Stimulated activated CD4-positive, alpha-beta T cell treated with anti-CD3 and anti-CD28 coated beads, TNF-alpha, amount 100 ng/mL, for 48 hours (primary cell): ENCODE data around the gene SFT2D1.
"Not testable (repeated sequence)": the region's sequence is repeated elsewhere in the genome, so short reads cannot be mapped to it uniquely, and the experiment has no call there.

Experiments
- DNase-seq, 3 donors: peaks; one replicate each; pipeline ENCODE4 v3.0.0-alpha.2; 2020; ENCODE audit warnings: low read depth in 3 of 3

The SFT2D1 gene

DNA sequence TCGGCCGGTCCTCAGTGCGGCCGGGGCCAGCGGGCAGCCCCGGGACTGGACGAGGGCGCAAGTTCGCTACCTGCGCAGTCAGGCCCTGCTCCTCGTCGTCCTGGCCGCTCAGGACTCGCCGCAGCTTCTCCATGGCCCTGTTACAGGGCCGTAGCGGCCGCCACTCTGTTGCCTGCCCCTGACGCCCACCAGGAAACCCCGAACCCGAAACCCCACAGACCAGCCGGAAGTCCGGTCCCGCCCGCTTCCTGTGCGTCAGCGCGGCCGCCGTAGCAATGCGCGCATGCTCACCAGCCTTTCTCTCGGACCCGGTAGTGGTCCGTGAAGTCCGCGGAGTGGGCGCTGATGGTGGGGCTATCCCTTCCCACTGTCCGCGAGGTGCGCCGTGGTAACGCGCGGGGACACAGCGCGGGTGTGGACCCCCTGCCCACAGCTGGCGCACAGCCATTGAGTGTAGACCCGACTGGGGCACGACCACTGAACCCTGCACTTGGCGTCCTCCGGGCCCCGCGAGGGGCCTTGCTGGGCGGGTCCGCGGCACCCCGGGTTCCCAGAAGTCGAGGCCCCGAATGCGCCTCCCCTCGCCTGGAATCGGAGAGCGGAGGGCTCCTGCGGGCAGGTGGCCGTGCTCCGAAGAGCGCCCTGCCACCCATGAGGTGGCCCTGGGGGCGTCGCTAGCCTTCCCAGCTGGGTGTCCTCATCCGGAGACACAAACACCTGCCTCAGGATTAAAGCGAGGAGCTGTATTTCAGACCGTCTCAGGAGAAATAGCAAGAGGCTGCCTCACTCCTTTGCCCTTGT lies at the start of gene SFT2D1:
Gene SFT2D1, minus strand, starts transcription at position 197 of the 801 bp plus-strand sequence. Its CDS starts 64 bp downstream, at position 133.
- peak; percentile 56 to 72 (median 66) for DNase-seq

DNA sequence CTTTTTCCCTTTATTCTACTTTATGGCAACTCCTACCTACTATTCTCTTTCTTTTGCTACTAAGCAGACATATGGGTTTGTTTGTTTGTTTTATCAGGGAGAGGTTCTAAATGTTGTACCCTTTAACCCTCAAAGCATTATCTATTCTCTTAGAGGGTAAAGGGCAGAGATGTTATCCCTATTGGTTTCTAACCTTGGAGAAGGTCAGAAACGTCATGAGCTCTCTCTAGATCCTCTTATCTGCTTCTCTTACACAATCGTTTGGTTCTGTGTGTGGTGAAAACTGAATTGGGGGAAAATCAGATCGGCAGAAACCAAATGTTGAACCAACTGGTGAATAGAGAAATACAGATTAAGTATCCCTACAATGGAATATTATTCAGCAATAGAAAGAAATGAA lies 46.8 kb upstream of the SFT2D1 start:
- no peak for DNase-seq

DNA sequence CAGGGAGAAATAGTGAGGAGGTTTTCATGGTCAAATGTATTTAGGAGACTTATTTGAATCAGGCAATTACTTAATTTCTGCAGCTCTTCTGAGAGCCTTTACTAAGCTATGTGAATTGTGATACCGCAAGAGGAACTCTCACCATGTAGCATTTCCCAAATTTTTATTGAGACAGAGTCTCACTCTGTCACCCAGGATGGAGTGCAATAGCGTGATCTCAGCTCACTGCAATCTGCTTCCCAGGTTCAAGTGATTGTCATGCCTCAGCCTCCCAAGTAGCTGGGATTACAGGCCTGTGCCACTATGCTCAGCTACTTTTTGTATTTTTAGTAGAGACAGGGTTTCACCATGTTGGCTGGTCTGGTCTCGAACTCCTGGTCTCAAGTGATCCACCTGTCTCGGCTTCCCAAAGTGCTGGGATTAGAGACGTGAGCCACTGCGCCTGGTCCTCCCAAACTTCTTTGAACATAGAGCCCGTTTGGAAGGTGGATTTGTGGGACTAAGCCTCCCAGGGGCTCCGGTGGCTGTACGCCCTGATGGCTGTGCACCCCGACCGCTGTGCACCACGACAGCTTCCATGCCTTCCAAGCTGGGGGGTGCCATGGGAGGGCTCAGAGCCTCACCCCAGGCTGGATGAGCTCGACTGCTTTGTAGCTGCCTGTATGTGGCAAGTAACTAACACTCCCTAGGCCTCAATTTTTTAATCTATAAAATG lies 46.1 kb upstream of the SFT2D1 start:
- no peak for DNase-seq

DNA sequence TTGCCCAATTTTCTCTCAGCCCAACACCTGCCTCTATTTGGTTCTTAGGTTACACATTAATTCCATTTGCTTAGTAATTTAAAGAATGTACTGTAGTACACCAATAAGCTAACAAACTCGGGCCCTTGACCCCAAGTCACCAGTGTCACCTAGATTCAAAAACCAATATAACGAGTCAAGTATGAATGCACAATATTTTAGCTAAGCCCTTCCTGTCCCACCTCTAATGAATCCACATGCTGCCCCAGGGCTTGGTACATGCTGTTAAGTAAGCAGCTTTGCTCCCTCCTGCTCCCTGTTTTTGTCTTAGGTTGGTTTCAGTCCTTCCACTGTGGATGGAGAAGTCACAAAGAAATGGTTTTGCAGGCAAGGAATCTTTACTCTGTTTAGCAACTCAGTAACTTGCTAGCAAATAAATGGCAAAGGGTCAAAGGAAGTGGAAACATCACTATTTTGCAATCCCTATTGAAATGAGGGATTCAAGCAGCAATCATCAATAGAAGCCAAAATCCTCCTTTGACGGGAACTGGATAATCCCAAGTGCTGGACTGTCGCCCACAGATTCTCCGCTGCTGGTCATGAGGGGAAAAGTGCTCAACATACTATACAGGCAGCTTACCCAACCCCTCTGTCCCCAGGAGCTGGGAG lies 45.4 kb upstream of the SFT2D1 start:
- DNase-seq = no peak

DNA sequence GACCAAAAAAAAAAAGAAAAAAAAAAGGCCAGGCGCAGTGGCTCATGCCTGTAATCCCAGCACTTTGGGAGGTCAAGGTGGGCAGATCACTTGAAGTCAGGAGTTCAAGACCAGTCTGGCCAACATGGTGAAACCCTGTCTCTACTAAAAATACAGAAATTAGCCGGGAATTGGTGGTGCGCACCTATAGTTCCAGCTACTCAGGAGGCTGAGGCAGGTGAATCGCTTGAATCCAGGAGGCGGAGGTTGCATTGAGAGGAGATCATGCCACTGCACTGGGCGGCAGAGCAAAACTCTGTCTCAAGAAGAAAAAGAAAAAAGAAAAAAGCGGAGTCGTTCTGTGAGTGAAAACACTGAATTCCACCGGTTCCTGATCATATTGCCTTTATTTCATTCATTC lies 44.8 kb upstream of the SFT2D1 start:
- not testable (repeated sequence) for DNase-seq

DNA sequence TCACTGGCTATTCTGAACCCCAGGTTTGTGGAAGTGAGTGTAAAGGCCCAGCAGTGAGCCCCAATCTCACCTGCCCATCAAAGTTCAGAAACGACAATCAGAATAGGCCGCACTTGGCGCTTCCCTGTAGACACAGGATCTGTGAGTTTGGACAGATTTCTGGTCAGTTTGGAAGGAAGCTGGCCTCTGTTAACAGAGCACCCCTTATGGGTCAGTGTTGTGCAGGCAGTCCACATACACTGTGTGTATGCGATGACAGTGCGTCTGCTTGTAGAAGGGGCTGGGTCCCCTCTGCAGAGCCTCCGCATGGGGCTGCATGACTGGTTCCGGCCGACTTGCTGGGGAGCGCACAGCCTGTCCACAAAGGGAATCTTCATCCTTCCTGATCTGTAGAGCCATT lies 43.8 kb upstream of the SFT2D1 start:
- no peak for DNase-seq

DNA sequence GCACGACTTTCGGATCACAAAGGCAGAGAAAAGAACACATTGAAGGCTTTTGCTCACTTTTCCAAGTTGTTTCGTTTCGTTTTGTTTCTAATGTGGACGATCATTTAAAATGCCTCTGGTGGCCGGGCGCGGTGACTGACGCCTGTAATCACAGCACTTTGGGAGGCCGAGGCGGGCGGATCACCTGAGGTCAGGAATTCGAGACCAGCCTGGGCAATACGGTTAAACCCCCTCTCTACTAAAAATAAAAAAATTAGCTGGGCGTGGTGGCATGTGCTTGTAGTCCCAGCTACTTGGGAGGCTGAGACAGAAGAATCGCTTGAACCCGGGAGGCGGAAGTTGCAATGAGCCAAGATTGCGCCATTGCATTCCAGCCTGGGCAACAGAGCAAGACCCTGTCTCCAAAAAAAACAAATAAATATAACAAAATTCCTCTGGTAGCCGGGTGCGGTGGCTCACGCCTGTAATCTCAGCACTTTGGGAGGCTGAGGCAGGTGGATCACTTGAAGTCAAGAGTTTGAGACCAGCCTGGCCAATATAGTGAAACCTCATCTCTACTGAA lies 41.5 kb upstream of the SFT2D1 start:
- peak in 1 of 3 donors; percentile 13 for DNase-seq

DNA sequence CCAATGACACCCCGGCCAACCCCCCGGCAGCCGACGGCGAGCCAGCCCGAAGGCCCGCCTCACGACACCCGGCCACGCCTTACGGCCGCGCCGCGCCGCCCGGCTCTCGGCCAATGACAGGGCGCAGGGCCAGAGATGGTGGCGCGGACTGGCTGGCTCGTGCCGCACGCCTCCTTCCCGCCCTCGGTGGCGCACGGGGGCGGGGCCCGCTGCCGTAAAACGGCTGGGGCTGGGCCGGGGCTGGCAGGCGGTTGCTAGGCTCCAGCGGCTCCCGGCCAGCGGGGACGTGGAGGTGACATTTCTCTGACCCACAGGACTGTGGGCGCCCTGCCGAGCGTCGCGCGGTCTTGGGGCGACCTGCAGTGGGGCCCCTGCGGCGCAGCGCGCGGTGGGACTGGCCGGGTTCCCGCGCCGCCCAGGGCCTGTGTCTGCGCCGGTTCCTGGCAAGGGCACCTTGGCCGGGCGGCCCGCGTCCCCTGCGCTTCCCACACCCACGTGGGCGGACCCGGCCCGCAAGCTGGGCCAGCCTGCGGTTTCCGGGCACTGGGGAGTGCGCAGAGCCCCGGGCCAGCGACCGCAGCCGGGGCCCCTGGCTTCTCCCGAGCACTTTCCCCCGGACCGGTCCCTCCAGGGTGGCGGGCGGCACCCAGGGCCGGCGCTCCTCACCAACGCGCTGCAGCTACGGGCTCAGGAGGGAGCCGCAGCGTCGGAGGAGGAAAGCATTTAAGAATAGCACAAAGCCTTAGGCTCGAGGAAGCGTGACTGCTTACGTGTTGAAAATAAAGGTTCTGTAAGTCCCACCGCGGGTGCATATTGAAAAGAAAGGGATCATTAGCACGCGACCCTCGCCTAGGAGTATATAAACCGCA lies 40.8 kb upstream of the SFT2D1 start, which contains the start of gene MPC1:
Gene MPC1, minus strand, starts transcription at position 8 of the 869 bp plus-strand sequence. CDS start 64 bp downstream, outside the sequence.
- DNase-seq = peak; percentile 88 to 89 (median 88)

DNA sequence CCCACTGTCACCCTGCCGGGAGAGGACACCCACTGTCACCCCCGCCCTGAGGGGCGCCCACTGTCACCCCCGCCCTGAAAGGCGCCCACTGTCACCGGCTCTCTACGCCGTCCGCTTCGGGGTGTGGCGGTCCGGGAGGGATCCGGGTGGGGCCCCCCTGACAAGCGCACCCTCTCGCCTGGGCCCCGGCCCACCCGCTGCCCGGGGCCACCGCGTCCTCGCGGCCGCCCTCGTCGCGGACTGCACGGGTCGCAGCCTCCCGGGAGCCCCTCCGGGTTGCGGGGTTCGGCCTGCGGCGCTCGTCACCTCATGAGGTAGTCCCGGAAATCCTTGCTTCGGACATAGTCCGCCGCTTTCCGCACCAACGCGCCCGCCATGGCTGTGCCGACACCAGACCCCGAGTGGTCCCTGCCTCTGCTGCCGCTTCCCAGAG lies 40.2 kb upstream of the SFT2D1 start:
- no peak for DNase-seq

DNA sequence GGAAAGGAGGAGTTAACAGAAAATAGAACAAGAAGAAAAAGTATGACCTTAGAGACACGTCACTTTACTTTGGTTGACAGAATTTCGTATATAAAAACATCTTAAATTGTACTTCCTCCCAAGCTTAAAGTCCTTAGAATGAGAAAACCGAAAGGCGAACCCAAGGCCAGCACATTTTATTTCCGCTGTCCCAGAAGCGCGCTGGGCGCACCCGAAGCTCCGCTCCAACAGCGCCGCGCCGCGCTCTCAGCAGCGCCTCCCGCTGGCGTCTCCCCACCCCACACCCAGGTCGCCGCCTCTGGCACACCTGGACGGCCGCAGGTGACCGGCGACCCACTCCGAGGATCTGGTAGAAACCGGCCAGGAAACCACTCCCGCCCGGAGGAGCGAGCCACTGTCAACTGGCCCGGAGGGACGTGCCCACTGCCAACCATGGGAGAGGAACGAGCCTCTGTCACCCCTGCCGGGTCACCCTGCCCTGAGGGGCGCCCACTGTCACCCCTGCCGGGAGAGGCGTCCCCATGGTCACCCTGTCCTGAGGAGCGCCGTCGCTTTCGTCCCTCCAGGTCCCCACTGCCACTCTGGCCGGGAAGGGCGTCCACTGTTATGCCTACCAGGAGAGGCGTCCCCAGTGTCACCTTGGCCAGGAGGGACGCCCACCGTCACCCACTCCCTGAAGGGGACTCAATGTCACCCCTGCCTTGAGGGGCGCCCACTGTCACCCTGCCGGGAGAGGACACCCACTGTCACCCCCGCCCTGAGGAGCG lies 39.6 kb upstream of the SFT2D1 start:
- DNase-seq = peak; percentile 47 to 64 (median 51)

DNA sequence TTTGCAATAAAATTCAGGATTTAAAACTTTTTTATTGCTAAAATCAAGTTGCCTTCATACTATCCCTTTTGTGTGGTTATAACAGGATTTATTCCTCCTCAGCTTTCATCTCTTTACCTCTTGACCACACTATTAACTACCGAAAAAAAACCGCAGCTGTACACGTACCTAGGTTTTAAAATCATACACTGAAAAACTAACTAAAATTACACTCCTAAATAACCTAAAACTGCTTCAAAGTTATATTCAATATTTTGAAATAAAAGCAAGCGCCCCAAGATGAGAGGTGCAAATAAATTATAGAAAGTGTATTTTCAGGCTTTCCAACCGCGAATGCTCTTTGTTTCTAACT lies 39.0 kb upstream of the SFT2D1 start:
- no peak for DNase-seq

DNA sequence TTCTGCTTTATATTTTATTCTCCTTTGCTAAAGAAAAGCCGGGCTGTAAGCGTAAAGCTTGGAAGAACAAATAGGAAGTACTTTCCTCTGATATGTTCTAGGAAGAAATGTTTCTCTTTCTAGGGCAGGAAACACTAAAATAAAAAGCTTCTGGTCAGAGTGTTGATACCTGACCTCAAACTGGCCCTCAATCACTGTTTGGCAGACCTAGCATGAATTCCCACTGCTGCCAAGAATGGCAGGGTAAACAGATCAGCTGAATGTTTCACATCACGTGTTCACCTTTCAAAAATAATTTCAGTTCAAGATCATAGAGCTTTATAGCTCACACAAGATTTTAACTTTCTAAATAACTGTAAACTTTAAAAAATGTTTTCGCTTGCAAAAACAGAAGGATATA lies 37.5 kb upstream of the SFT2D1 start:
- DNase-seq = no peak

DNA sequence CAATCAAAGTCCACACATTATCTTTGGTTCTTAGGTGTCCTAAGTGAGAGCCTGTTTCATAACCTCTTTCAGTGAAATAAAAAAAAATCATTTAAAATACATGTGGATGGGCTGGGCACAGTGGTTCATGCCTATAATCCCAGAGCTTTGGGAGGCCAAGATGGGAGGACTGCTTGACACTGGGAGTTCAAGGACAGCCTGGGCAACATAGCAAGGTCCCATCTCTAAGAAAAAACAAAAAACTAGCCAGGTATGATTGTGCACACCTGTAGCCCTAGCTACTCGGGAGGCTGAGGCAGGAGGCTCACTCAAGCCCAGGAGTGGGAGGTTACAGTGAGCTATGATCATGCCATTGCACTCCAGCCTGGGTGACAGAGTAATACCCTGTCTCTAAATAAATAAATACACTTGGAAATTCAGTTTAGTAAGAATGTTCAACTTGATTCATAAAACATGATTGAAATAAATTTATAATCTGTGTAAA lies 36.8 kb upstream of the SFT2D1 start:
- no peak for DNase-seq

DNA sequence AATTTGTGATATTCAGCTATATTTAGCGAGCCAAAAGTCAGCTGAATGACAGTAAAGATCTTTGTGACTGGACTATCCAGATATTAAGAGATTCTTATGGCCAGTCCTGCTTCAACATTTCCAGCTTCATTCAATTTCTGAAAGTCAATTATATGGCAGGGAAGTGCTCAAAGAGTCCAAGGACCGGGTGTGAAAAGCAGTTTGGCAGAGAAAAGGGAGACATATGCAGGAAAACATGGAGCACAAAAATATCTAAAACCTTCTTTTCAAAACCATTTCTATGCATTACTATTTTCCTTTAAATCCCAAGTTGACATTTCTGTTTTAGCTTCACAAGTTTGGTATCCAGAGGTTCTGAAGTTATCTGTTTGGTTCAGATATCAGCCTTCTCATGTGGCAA lies 35.4 kb upstream of the SFT2D1 start:
- no peak for DNase-seq

DNA sequence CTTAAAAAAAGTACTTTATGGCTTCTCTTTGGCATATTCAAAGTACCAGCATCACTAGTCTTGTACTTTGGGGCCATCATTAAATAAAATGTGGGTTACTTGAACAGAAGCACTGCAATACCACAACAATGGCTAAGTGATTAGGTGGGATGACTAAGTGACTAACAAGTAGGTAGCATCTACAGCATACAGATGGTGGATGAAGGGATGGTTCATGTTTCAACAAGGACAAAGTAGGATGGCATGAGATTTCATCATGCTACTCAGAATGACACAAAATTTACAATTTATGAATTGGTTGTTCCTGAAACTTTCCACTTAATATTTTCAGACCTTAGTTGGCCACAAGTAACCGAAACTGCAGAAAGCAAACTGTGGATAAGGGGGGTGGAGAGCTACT lies 32.7 kb upstream of the SFT2D1 start:
- DNase-seq = no peak

DNA sequence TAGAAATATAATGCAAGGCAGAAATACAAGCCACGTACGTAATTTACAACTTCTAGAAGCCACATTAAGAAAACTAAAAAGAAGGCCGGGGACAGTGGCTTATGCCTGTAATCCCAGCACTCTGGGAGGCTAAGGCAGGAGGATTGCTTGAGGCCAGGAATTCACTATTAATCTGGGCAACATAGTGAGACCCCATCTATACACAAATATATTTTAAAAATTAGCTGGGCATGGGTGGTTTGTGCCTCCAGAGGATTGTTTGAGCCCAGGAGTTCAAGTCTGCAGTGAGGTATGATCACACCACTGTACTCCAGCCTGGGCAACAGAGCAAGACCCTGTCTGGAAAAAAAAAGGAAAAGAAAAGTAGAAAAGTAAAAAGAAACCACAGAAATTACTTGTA lies 28.1 kb upstream of the SFT2D1 start:
- no peak for DNase-seq

DNA sequence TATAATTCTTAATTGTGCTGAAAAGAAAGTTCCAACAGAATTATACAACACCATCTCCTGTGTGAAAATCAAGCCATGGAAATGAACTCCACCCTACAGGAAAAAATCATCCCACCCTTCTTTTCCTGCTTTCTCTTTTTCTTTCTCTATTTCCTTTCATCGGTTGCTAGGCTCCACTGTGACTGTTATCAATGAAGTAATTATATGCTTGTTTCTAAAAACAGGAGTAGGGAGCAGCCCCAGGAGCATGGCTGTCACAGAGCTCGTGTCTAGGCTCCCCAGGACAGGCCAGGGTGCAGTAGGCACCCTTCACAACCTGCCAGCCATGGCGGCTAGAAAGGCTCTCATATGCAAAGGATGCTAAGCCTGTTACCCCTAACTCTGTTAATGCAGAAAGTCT lies 27.4 kb upstream of the SFT2D1 start:
- DNase-seq = no peak

DNA sequence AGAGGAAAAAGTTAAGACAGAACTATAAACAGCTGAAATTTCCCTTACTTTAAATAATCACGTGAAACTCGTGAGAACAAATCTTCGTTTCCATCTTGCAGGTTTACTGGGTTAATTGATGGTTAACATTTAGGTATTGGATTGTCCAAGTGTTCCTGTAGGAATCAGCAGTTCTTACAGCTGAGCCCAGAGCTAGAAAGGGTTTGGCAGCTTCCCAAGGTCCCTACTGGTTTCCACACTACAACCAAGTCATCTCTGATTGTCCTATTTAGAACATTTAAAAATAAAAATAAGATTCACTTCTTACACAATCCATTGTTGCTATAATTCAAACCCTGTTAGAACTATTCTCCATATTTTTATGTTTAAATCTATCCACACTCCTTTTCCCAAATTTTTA lies 24.6 kb upstream of the SFT2D1 start:
- DNase-seq = no peak

DNA sequence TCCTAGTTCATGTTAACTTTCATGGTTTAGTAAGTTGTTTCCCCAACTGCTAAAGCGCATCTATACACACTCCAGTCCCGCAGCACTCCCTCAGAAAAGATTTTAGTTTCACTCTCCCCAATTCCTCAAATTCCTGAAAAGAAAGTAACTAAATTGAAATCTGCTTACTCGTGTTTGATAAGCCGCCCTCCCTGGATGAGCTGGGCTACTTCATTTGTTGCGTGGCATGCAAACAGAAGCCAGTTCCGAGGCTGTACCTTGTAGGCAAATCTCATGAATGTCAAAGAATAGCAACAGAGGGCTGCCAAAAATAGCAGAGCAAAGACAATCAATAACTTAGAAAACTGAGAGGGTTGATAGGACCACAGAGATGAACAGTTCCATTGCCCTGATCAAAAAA lies 23.5 kb upstream of the SFT2D1 start:
- no peak for DNase-seq

DNA sequence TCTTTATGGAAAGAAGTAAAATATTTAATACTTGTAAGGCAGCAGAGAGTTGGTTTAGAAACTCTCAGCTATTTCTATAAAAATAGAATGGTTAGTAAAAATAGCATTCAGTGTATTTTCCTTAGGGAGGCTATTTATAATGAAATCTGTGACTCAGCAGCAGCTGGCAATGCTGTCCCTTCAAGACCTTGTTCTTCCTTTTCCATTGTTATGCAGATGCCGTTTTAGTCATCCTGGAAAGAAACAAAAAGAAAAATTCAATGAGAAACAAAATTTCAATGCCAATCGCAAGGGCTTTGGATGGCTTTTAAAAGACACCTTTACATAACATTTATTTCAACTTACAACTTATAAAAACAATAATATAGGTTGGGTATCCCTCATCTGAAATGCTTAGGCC lies 22.9 kb upstream of the SFT2D1 start:
- DNase-seq = no peak
